Tibial nerve (tissue), 4 donors: Measurements from ENCODE around the gene DOCK2. TPM values are rescaled to one million over a fixed set of nuclear protein-coding genes. Genes with fewer than 3 reads are reported as not detected.

ENCODE experiments used
- DNase-seq, 2 donors: peaks; one replicate each; pipeline ENCODE4 v3.0.0-alpha.2; 2019; ENCODE audit warnings: low spot score in 2 of 2
- H3K27ac ChIP-seq, 4 donors: fragments of 200-600 bp; sonication (generic) in 3 of 4; one replicate each; pipeline ENCODE4 v1.5.1; 2017 to 2019; ENCODE audit warnings: mild to moderate bottlenecking in 1 of 4
- H3K27me3 ChIP-seq, 2 donors: fragments of 200-600 bp; sonication (generic) in 1 of 2; one replicate each; pipeline versions ENCODE4 v1.5.1 to v1.6.0; 2017 to 2019
- H3K36me3 ChIP-seq, 3 donors: fragments of 200-600 bp; sonication (generic); one replicate each; pipeline ENCODE4 v1.5.1; 2018 to 2019
- H3K4me1 ChIP-seq, 4 donors: fragments of 200-600 bp; sonication (generic) in 3 of 4; one replicate each; pipeline ENCODE4 v1.5.1; 2017 to 2019
- H3K4me3 ChIP-seq, 4 donors: fragments of 200-600 bp; sonication (generic) in 3 of 4; one replicate each; pipeline ENCODE4 v1.5.1; 2017 to 2019; ENCODE audit warnings: mild to moderate bottlenecking in 1 of 4, moderate library complexity in 1 of 4
- H3K9me3 ChIP-seq, 4 donors: fragments of 200-600 bp; sonication (generic) in 3 of 4; one replicate each; pipeline ENCODE4 v1.5.1; 2017 to 2019
- CTCF ChIP-seq, 5 experiments: fragments of 200-600 bp in 3 of 5; fragments of 450-650 bp in 2 of 5; sonication (generic) in 3 of 5; IDR thresholded peaks; one replicate each; pipeline ENCODE4 v1.5.1; 2016 to 2019; ENCODE audit warnings: antibody characterized with exemption in 5 of 5, mild to moderate bottlenecking in 3 of 5, moderate library complexity in 2 of 5
- EP300 ChIP-seq, 2 donors: sonication (generic); formaldehyde crosslinking; IDR thresholded peaks; one replicate each; pipeline ENCODE4 v1.6.1; 2017; ENCODE audit warnings: antibody characterized with exemption in 2 of 2, mild to moderate bottlenecking in 1 of 2
- POLR2A ChIP-seq, 2 donors: fragments of 450-650 bp; IDR thresholded peaks; one replicate each; pipeline ENCODE4 v1.6.1; 2017; ENCODE audit warnings: antibody characterized with exemption in 2 of 2, mild to moderate bottlenecking in 2 of 2, moderate library complexity in 2 of 2
- WGBS, 2 donors: methylation state at CpG; one replicate each; pipeline ENCODE4 v1.1.5; 2018; 5-methylcytosine and 5-hydroxymethylcytosine counted together
- total RNA-seq, 4 donors: library from RNA; depleted of rRNA; stranded (reverse); fragments of >200 nt; gene quantifications; one replicate each; pipeline ENCODE4 v1.1.0, GENCODE V29; 2016

The DOCK2 gene
- total RNA-seq, 4 donors from 2014 or later, result 14.9 to 83.4 (median 23.8) TPM

DNA sequence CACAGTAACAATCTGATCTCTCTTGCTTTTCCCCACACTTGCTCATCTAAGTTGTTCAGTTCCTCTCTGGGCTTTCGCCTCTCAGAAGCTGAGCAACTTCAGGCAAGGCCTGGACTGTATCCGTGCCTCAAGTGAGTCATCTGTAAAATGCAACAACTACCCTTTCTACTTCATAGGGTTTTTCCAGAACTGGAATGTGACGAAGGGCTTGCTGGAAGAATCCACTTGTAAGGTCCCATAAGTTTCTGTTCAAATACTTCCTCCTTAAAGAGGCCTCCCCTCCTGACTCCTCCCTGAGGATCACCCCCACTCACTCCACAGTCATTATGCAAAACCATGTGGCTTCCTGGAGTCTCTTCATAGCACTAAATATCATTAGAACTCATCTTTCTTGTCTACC lies 360.7 kb downstream of the DOCK2 start:
- H3K4me3 ChIP-seq, result no peak overlapping the region
- no peak overlapping the region for H3K27ac ChIP-seq
- H3K9me3 ChIP-seq, result no peaks in the 10 kb centered on the region
- no peak for DNase-seq
- no peaks in the 10 kb centered on the region for H3K27me3 ChIP-seq
- WGBS, 2 donors, result 82 to 85% methylated on average over 3 of the region's 3 CpGs
- H3K4me1 ChIP-seq, result no peaks in the 10 kb centered on the region
- no peaks in the 10 kb centered on the region for H3K36me3 ChIP-seq
- TF ChIP-seq POLR2A (IDR thresholded peaks at IDR 0.05), result no peak
- TF ChIP-seq EP300 (IDR thresholded peaks at IDR 0.05), result no peak
- TF ChIP-seq CTCF (IDR thresholded peaks at IDR 0.05), result no peak

GRCh38 chr5:169999621-170000020 lies 362.5 kb downstream of the DOCK2 start:
- Histone ChIP-seq H3K4me3 (no peak overlapping the region), H3K27ac (no peak overlapping the region), H3K9me3 (no peaks in the 10 kb centered on the region), H3K27me3 (no peaks in the 10 kb centered on the region), H3K4me1 (no peaks in the 10 kb centered on the region), H3K36me3 (no peaks in the 10 kb centered on the region)
- WGBS, 2 donors, result 88 to 89% methylated on average over 3 of the region's 3 CpGs
- TF ChIP-seq CTCF (IDR thresholded peaks at IDR 0.05) (no peak), POLR2A (IDR thresholded peaks at IDR 0.05) (no peak), EP300 (IDR thresholded peaks at IDR 0.05) (no peak)
- no peak for DNase-seq

DNA sequence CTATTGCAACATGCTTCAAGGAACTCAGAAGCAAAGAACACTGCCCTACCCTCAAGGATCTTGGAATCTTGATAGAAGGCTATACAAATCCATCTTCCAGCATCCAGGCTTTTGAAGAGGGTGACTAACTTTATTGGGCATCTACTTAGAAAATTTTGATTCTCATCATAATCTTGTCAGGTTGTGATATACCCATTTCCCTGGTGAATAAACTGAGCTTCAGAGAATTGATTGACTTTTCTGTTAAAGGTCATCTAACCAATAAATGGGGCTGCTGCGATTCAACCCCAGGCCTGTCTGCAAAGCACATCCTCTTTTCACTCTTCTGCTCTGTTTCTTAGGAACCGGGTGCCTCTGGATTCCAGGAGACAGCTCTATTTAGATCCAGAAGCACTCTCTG lies 363.1 kb downstream of the DOCK2 start:
- TF ChIP-seq EP300 (IDR thresholded peaks at IDR 0.05) (no peak), POLR2A (IDR thresholded peaks at IDR 0.05) (no peak), CTCF (IDR thresholded peaks at IDR 0.05) (no peak)
- Histone ChIP-seq H3K9me3 (no peaks in the 10 kb centered on the region), H3K27me3 (no peaks in the 10 kb centered on the region), H3K4me3 (no peak overlapping the region), H3K36me3 (no peaks in the 10 kb centered on the region), H3K4me1 (no peaks in the 10 kb centered on the region), H3K27ac (no peak overlapping the region)
- no peak for DNase-seq
- 89 to 95% methylated on average over 2 of the region's 2 CpGs for WGBS, 2 donors

DNA sequence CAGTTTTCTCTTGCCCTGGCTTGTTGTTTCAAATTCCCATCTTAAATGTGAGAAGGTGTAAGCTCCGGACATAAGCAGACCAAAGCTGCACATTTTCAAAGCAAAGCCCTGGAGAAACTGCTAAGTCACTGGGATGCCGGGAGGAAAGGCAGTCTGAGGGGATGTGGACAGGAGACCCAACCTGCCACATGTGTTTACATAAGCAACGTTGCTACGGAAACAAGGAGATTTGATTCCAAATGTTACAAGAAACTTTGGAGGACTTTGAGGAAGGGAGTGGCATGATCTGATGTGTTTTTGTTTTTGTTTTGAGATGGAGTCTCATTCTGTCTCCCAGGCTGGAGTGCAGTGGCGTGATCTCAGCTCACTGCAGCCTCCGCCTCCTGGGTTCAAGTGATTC lies 368.9 kb downstream of the DOCK2 start:
- Histone ChIP-seq H3K27ac (no peak overlapping the region), H3K36me3 (no peaks in the 10 kb centered on the region), H3K4me1 (no peaks in the 10 kb centered on the region), H3K27me3 (no peaks in the 10 kb centered on the region), H3K4me3 (no peak overlapping the region), H3K9me3 (no peaks in the 10 kb centered on the region)
- WGBS, 2 donors, result 79 to 81% methylated on average over 6 of the region's 6 CpGs
- TF ChIP-seq EP300 (IDR thresholded peaks at IDR 0.05) (no peak), POLR2A (IDR thresholded peaks at IDR 0.05) (no peak), CTCF (IDR thresholded peaks at IDR 0.05) (no peak)
- DNase-seq, result no peak

GRCh38 chr5:170008376-170008775 lies 371.3 kb downstream of the DOCK2 start:
- no peaks in the 10 kb centered on the region for H3K36me3 ChIP-seq
- DNase-seq, result no peak
- H3K9me3 ChIP-seq, result no peaks in the 10 kb centered on the region
- H3K4me1 ChIP-seq, result no peaks in the 10 kb centered on the region
- H3K4me3 ChIP-seq, result no peak overlapping the region
- 63 to 64% methylated on average over 6 of the region's 6 CpGs for WGBS, 2 donors
- H3K27ac ChIP-seq, result no peak overlapping the region
- H3K27me3 ChIP-seq, result no peaks in the 10 kb centered on the region
- TF ChIP-seq CTCF (IDR thresholded peaks at IDR 0.05) (no peak), EP300 (IDR thresholded peaks at IDR 0.05) (no peak), POLR2A (IDR thresholded peaks at IDR 0.05) (no peak)
